Stomach (tissue), 4 donors: Measurements from ENCODE around the gene TOMM40.

Experiments used
- CTCF ChIP-seq, 7 experiments: fragments of 450-650 bp in 4 of 7; fragments of 200-600 bp in 3 of 7; sonication (generic) in 3 of 7; IDR thresholded peaks; one replicate each; pipeline ENCODE4 v1.5.1; 2016 to 2019; ENCODE audit warnings: antibody characterized with exemption in 7 of 7, control low read depth in 2 of 7, mild to moderate bottlenecking in 1 of 7
- POLR2A ChIP-seq, 4 donors: fragments of 450-650 bp; IDR thresholded peaks; one replicate each; pipeline ENCODE4 v1.6.1; 2016; ENCODE audit warnings: antibody characterized with exemption in 4 of 4, control low read depth in 2 of 4, mild to moderate bottlenecking in 1 of 4, moderate library complexity in 1 of 4
- POLR2AphosphoS5 ChIP-seq, 3 donors: sonication (generic); formaldehyde crosslinking; IDR thresholded peaks; one replicate each; pipeline ENCODE4 v1.6.1; 2016; ENCODE audit warnings: antibody characterized with exemption in 3 of 3

DNA sequence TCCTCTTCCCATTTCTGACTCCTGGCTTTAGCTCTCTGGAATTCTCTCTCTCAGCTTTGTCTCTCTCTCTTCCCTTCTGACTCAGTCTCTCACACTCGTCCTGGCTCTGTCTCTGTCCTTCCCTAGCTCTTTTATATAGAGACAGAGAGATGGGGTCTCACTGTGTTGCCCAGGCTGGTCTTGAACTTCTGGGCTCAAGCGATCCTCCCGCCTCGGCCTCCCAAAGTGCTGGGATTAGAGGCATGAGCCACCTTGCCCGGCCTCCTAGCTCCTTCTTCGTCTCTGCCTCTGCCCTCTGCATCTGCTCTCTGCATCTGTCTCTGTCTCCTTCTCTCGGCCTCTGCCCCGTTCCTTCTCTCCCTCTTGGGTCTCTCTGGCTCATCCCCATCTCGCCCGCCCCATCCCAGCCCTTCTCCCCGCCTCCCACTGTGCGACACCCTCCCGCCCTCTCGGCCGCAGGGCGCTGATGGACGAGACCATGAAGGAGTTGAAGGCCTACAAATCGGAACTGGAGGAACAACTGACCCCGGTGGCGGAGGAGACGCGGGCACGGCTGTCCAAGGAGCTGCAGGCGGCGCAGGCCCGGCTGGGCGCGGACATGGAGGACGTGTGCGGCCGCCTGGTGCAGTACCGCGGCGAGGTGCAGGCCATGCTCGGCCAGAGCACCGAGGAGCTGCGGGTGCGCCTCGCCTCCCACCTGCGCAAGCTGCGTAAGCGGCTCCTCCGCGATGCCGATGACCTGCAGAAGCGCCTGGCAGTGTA lies 17.2 kb downstream of the TOMM40 start:
- TF ChIP-seq CTCF (IDR thresholded peaks at IDR 0.05) = no peak
- TF ChIP-seq POLR2AphosphoS5 (IDR thresholded peaks at IDR 0.05) = no peak
- TF ChIP-seq POLR2A (IDR thresholded peaks at IDR 0.05) = no peak
